Measurements from ENCODE around the gene UBC. TPM values are rescaled to one million over a fixed set of nuclear protein-coding genes. Genes with fewer than 3 reads are reported as not detected.

UBC gene
- total and polyA plus RNA-seq, 9 of the 15 experiments (the other 6 are each of a cell fraction or from before 2014, with no cell fraction given) = 533 to 1,153 (median 813) TPM

DNA sequence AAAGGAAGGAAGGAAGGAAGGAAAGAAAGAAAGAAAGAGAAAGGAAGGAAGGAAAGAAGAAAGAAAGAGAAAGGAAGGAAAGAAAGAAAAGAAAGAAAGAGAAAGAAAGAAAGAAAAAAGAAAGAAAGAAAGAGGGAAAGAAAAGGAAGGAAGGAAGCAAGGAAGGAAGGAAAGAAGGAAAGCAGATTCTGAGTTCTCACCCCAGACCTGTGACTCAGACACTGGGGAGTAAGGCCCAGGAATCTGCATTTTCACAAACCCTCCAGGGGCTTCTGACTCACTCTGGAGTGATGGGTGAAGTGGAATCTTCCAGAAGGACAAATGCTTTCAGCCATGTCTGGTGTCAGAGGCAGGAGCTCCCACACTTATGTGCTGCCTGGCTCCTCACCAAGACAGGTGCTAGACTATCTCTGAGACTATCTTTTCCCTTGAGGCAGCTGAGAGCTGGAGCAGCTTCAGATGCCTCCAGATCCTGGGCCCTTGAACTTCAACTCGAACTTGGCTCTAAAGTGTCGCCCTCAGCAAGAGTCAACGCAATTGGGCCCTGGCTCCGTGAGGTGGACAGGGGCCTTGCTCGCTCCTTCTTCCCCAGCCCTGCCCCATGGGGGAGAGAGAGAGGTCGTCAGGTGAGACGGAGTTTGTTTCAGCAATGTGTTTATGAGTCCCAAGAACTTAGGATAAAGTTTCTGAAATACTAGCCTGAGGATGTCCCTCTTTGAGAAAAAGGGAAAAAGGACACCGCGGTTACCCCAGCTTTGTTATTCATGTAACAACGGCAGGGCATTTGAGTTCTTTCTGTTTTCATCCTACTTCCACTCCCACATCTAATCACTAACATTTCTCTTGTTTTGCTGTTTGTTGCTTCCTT, 31.0 kb downstream of the UBC start (continued):
- TF ChIP-seq ZNF785 (CRISPR knock-in tag; IDR thresholded peaks at IDR 0.05) (no peak), ZNF512 (tag; IDR thresholded peaks at IDR 0.05) (peak; percentile 98), PREB (CRISPR knock-in tag; IDR thresholded peaks at IDR 0.05) (no peak), NR2F6 (CRISPR knock-in tag; IDR thresholded peaks at IDR 0.05) (no peak), NCOA2 (IDR thresholded peaks at IDR 0.05; ENCODE audit: partially characterized antibody in 2 of 2) (no peak), RNF219 (CRISPR knock-in tag; IDR thresholded peaks at IDR 0.05) (no peak), ELF4 (CRISPR knock-in tag; IDR thresholded peaks at IDR 0.05) (no peak), NCOA6 (IDR thresholded peaks at IDR 0.05) (no peak), PRMT5 (CRISPR knock-in tag; IDR thresholded peaks at IDR 0.05) (no peak), KLF6 (CRISPR knock-in tag; IDR thresholded peaks at IDR 0.05; ENCODE audit: borderline replicate concordance) (no peak), CCAR2 (IDR thresholded peaks at IDR 0.05; ENCODE audit: low read depth, low read length) (no peak), HNRNPH1 (optimal IDR thresholded peaks at IDR 0.05; ENCODE audit: low read depth, low read length) (no peak), NONO (IDR thresholded peaks at IDR 0.05; ENCODE audit: low read depth in 2 of 2, low read length in 1 of 2) (no peak), HNRNPL (IDR thresholded peaks at IDR 0.05; ENCODE audit: low read depth, low read length) (no peak), ZNF436 (CRISPR knock-in tag; IDR thresholded peaks at IDR 0.05) (no peak), POLR3G (IDR thresholded peaks at IDR 0.05; ENCODE audit: extremely low read depth, insufficient read length, insufficient replicate concordance) (no peak), SRF (CRISPR knock-in tag; IDR thresholded peaks at IDR 0.05) (no peak), RBM34 (IDR thresholded peaks at IDR 0.05; ENCODE audit: borderline replicate concordance, insufficient read depth, low read length) (no peak), KAT7 (CRISPR knock-in tag; IDR thresholded peaks at IDR 0.05; ENCODE audit: borderline replicate concordance) (no peak), TAL1 (IDR thresholded peaks at IDR 0.05) (no peak), LEF1 (IDR thresholded peaks at IDR 0.05) (no peak; the same call in 1 of the 2 replicates), POLR2G (IDR thresholded peaks at IDR 0.05; ENCODE audit: low read depth, low read length) (no peak)
- TF ChIP-seq, protein P1, sequence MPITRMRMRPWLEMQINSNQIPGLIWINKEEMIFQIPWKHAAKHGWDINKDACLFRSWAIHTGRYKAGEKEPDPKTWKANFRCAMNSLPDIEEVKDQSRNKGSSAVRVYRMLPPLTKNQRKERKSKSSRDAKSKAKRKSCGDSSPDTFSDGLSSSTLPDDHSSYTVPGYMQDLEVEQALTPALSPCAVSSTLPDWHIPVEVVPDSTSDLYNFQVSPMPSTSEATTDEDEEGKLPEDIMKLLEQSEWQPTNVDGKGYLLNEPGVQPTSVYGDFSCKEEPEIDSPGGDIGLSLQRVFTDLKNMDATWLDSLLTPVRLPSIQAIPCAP (CRISPR knock-in tag; IDR thresholded peaks at IDR 0.05; ENCODE audit: borderline replicate concordance) = no peak

All from K562 (cell line).